Natural killer cell (primary cell): ENCODE data around the gene CRYBA4. TPM values are rescaled to one million over a fixed set of nuclear protein-coding genes. Genes with fewer than 3 reads are reported as not detected.

Experiments
- ATAC-seq, 3 donors: fragments of 150-1000 bp in 2 of 3; fragments of 200-7000 bp in 1 of 3; cut with Tn5 transposase; 1 replicate in 1 of 3; 2 replicates in 2 of 3; pipeline ENCODE4 v1.10.0; 2021; ENCODE audit warnings: mild to moderate bottlenecking in 2 of 3, moderate library complexity in 2 of 3
- DNase-seq, 2 donors: peaks; one replicate each; pipeline versions ENCODE4 v3.0.0 to v3.0.0-alpha.2; 2013 to 2021; ENCODE audit warnings: mixed read lengths in 1 of 2
- H3K27ac ChIP-seq: one replicate; pipeline ENCODE4 v1.5.1; 2013; ENCODE audit warnings: mild to moderate bottlenecking, low read length
- H3K27me3 ChIP-seq: one replicate; pipeline ENCODE4 v1.6.1; 2013; ENCODE audit warnings: low read length; ENCODE audit not compliant: control insufficient read depth, insufficient read depth
- H3K36me3 ChIP-seq: one replicate; pipeline ENCODE4 v1.6.1; 2013; ENCODE audit warnings: low read length; ENCODE audit not compliant: control insufficient read depth, insufficient read depth
- H3K4me1 ChIP-seq: one replicate; pipeline ENCODE4 v1.6.1; 2013; ENCODE audit warnings: low read length; ENCODE audit not compliant: control insufficient read depth, insufficient read depth
- H3K4me3 ChIP-seq: one replicate; pipeline ENCODE4 v1.5.1; 2013; ENCODE audit warnings: low read length
- H3K9me3 ChIP-seq: one replicate; pipeline ENCODE4 v1.6.1; 2013; ENCODE audit warnings: low read length; ENCODE audit not compliant: control insufficient read depth, insufficient read depth
- H3K27ac Mint-ChIP-seq, 2 donors: one replicate each; pipeline ENCODE4 v1.8.0; 2022; ENCODE audit warnings: mild to moderate bottlenecking in 2 of 2, mixed read lengths in 2 of 2, moderate library complexity in 1 of 2
- H3K27me3 Mint-ChIP-seq, 2 donors: one replicate each; pipeline ENCODE4 v1.8.0; 2022; ENCODE audit warnings: low read depth in 2 of 2, mixed read lengths in 2 of 2
- H3K36me3 Mint-ChIP-seq: one replicate; pipeline ENCODE4 v1.8.0; 2022; ENCODE audit warnings: mixed read lengths
- H3K4me1 Mint-ChIP-seq, 2 donors: one replicate each; pipeline ENCODE4 v1.8.0; 2022; ENCODE audit warnings: mixed read lengths in 2 of 2
- H3K4me3 Mint-ChIP-seq: one replicate; pipeline ENCODE4 v1.8.0; 2022; ENCODE audit warnings: mild to moderate bottlenecking, moderate library complexity, mixed read lengths
- H3K9me3 Mint-ChIP-seq, 2 donors: one replicate each; pipeline ENCODE4 v1.8.0; 2022; ENCODE audit warnings: mixed read lengths in 2 of 2
- WGBS: methylation state at CpG from one replicate; pipeline ENCODE4 v1.1.7; 2013; ENCODE audit warnings: missing lambda C conversion rate; ENCODE audit not compliant: insufficient coverage; 5-methylcytosine and 5-hydroxymethylcytosine counted together
- intact Hi-C: fragments of 100-400 bp; cut with micrococcal nuclease; formaldehyde crosslinking; loops from one replicate; pipeline ENCODE4 v1.14.2; 2022
- total RNA-seq, 4 donors: library from RNA; stranded (reverse); fragments of 120-200 nt in 1 of 4; gene quantifications; one replicate each; pipeline versions ENCODE4 v1.2.3 to v1.2.4, GENCODE V29; 2013 to 2022
- TF ChIP-seq, protein P1 (sequence below): fragments of 200-600 bp; IDR thresholded peaks from one replicate; pipeline ENCODE4 v1.8.0; 2022; ENCODE audit warnings: antibody characterized with exemption

Gene CRYBA4
- total RNA-seq, 3 donors from 2014 or later (not counting 1 experiment from before 2014, with no cell fraction given) = 0.59 TPM; not detected in 2

DNA sequence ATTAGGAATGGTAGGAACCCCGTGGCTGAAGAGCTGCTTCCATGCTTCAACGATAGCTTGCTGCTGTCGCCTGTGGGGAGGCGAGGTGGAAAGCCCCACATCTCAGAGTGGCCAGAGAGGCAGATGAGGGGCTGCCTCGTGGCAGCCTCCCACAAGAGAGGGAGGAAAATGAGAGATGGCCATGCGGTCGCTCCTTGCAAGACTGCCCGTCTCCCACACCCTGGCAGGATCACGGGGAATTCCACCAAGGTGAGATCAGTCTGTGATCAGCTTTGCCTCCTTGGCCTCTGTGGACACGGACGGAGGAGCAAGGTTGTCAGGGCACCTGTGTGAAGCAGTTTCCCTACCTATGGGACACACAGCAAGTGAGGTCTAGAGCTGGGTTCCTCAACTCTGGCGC is 3.0 kb downstream of the CRYBA4 start:
- Mint-ChIP-seq H3K27me3 (no peaks in the 10 kb centered on the region), H3K4me3 (no peak overlapping the region), H3K9me3 (peaks cover 0 to 4% of the 10 kb centered on the region in 2 donors), H3K4me1 (peaks cover 14 to 30% of the 10 kb centered on the region in 2 donors), H3K27ac (no peak overlapping the region), H3K36me3 (no peaks in the 10 kb centered on the region)
- TF ChIP-seq, protein P1, sequence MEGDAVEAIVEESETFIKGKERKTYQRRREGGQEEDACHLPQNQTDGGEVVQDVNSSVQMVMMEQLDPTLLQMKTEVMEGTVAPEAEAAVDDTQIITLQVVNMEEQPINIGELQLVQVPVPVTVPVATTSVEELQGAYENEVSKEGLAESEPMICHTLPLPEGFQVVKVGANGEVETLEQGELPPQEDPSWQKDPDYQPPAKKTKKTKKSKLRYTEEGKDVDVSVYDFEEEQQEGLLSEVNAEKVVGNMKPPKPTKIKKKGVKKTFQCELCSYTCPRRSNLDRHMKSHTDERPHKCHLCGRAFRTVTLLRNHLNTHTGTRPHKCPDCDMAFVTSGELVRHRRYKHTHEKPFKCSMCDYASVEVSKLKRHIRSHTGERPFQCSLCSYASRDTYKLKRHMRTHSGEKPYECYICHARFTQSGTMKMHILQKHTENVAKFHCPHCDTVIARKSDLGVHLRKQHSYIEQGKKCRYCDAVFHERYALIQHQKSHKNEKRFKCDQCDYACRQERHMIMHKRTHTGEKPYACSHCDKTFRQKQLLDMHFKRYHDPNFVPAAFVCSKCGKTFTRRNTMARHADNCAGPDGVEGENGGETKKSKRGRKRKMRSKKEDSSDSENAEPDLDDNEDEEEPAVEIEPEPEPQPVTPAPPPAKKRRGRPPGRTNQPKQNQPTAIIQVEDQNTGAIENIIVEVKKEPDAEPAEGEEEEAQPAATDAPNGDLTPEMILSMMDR = no peak
- WGBS = 90% methylated on average over 12 of the region's 12 CpGs
- intact Hi-C loops = no loop called here
- DNase-seq (no peak), ATAC-seq (no peak)
- no peaks in the 10 kb centered on the region for H3K36me3 ChIP-seq
- H3K9me3 ChIP-seq = no peaks in the 10 kb centered on the region
- no peak overlapping the region for H3K27ac ChIP-seq
- H3K4me3 ChIP-seq = no peak overlapping the region
- H3K4me1 ChIP-seq = peaks cover 15% of the 10 kb centered on the region
- no peaks in the 10 kb centered on the region for H3K27me3 ChIP-seq

DNA sequence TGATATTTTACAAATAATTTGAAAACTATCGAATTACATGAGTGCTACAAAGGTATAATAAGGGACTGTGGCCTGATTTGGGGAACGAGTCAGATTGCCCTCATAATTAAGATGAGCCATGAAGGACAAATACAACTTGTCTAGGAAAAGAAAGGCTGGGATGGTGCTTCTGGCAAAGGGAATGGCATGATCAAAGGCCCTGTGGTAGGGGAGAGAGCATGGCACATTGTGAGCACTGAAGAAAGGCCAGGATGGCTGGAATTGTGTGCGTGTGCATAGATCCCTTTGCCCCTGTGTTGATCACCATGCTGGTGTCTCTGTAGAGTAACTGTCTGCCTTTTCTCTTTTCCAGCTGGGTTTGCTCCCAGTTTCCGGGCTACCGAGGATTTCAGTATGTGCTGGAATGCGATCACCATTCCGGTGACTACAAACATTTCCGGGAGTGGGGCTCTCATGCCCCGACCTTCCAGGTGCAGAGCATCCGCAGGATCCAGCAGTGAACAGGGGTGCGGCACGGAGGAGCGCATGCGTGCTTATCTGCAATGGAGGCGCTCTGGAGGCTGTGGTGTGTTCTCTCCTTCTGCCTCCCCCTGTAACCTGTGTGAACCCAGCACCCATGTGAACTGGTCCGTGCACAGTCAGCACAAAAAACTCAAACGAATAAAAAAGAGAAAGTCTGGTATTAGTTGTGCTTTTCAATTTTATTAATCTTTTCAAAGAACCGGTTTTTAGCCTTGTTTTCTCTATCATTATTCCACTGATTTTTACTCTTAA is 8.4 kb downstream of the CRYBA4 start:
- ATAC-seq (no peak), DNase-seq (no peak)
- WGBS = 92% methylated on average over 18 of the region's 18 CpGs
- H3K27me3 Mint-ChIP-seq = no peaks in the 10 kb centered on the region
- H3K27me3 ChIP-seq = no peaks in the 10 kb centered on the region
- H3K36me3 ChIP-seq = no peaks in the 10 kb centered on the region
- no peak overlapping the region for H3K27ac Mint-ChIP-seq
- H3K4me1 Mint-ChIP-seq = peaks cover 20 to 46% of the 10 kb centered on the region in 2 donors
- no peak overlapping the region for H3K27ac ChIP-seq
- H3K4me1 ChIP-seq = peaks cover 15% of the 10 kb centered on the region
- TF ChIP-seq, protein P1 = no peak
- no peaks in the 10 kb centered on the region for H3K36me3 Mint-ChIP-seq
- intact Hi-C loops = no loop called here
- no peak overlapping the region for H3K4me3 ChIP-seq
- H3K9me3 ChIP-seq = no peaks in the 10 kb centered on the region
- H3K4me3 Mint-ChIP-seq = no peak overlapping the region
- no peaks in the 10 kb centered on the region for H3K9me3 Mint-ChIP-seq

DNA sequence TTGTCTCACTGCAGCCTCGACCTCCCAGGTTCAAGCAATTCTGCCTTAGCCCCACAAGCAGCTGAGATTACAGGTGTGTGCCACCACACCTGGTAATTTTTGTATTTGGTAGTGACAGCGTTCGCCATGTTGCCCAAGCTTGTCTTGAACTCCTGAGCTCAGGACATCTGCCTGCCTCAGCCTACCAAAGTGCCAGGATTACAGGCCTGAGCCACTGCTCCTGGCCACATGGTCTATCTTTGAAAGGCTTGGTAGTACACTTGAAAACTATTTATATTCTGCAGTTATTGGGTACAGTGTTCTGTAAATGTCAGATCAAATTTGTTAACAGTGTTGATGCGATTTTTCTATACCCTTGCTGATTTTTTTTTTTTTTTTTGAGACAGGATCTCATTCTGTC is 9.5 kb downstream of the CRYBA4 start:
- no peaks in the 10 kb centered on the region for H3K36me3 ChIP-seq
- no peak overlapping the region for H3K4me3 ChIP-seq
- no peaks in the 10 kb centered on the region for H3K27me3 ChIP-seq
- TF ChIP-seq, protein P1 = no peak
- no peak overlapping the region for H3K4me3 Mint-ChIP-seq
- no peaks in the 10 kb centered on the region for H3K27me3 Mint-ChIP-seq
- DNase-seq (no peak), ATAC-seq (no peak)
- intact Hi-C loops = no loop called here
- no peaks in the 10 kb centered on the region for H3K9me3 ChIP-seq
- H3K27ac ChIP-seq = no peak overlapping the region
- no peaks in the 10 kb centered on the region for H3K9me3 Mint-ChIP-seq
- H3K36me3 Mint-ChIP-seq = no peaks in the 10 kb centered on the region
- no peak overlapping the region for H3K27ac Mint-ChIP-seq
- peaks cover 20 to 46% of the 10 kb centered on the region in 2 donors for H3K4me1 Mint-ChIP-seq
- 100% methylated on average over 4 of the region's 4 CpGs for WGBS
- peaks cover 15% of the 10 kb centered on the region for H3K4me1 ChIP-seq
